HG02943 (cell line): Measurements from ENCODE around the gene TCP11X2.
"Not testable (repeated sequence)": the region's sequence is repeated elsewhere in the genome, so short reads cannot be mapped to it uniquely, and the experiment has no call there.

Experiments used
- ATAC-seq: cut with Tn5 transposase; IDR thresholded peaks from one replicate; pipeline ENCODE4 v1.9.1; 2021; ENCODE audit warnings: mild to moderate bottlenecking, low read depth, moderate library complexity; ENCODE audit not compliant: unreplicated experiment

The TCP11X2 gene

DNA sequence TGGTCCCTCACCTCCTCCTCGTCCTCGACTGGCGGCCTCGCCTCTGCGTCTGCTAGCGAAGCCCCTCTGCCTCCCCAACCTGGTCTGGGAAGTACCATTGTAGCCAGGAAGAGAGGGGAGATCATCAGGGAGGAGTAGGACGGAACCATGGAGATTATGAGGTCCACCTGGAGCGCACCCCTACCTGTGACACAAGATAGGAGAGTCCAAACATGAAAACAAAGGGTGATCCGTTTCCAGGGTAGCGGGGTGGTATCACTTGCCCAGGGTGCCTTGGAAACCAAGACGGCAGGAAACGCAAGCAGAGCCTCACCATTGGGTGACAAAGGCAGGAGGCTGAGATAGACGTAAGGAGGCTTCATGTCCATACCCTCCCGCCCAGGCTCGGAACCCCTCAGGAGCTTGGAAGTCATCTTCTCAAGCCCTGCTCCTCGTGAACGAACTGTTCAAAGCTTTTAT lies at the start of gene TCP11X2:
Gene TCP11X2 (minus strand): TSS at position 51 of the 459 bp plus-strand sequence.
- not testable (repeated sequence) for ATAC-seq

DNA sequence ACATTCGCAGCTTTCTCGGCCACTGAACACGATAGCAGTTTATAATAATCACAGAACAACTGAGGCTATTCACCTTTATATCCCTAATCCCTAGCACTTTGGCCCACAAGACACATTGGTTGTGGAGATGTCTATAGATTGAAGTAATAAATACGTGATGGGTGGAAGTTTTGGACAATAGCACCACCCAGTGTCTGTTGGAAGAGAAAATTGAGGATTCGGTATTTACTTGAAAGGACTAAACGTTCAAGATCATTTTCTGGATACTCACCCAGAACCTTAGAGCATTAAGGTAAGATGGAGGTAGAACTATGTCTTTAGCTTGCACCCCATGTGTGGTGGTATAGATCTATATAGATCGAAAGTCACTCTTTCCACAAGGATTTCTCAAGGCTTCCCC lies 45.7 kb upstream of the TCP11X2 start:
- no peak for ATAC-seq

DNA sequence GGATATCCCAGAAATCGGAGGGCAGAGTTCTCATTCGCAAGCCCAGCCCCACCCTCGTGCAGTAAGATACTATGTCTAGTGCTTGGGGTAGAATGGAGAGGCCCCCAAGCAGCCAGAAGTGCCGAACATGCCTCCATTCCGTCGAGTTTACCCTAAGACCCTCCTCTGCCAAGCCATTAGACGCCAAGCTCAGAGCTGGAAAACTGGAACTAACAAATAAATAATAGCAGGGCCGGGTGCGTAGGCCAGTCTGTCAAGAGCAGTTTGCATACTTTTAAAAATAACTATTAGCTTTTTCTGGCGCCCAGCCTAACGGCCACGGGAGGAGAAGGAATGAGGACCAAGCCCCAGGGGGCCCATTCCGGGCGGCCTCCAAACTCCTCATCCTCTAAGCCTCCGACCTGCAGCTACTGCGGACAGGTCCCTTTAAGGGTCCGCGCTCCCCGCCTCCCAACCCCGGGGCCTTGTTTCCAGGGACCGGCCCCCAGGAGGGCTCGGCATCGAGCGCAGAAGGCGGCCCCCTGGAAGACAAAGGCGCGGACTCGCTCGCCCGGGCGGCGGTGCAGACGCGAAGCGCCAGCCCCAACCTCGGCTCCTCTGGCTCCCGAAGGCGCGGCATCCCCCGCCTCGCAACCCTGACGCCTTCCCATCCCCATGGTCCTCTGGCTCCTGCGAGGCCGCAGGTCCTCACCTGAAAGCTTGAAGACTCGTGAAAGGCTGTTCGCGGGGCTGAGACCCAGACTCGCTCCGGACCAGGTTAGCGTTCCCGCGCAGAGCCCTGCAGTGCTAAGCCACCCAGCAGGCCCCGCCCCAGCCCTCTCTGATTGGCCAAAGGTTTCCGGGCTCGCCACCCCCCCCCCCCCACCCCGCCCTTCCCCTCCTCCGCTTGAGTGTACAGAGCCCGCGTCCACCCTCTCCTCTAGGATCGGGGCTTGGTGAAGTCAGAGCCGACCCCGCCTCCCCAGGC lies 44.6 kb upstream of the TCP11X2 start, which contains the start of gene TMSB15A:
Gene TMSB15A (minus strand): TSS at position 765 of the 967 bp plus-strand sequence.
- ATAC-seq: no peak

DNA sequence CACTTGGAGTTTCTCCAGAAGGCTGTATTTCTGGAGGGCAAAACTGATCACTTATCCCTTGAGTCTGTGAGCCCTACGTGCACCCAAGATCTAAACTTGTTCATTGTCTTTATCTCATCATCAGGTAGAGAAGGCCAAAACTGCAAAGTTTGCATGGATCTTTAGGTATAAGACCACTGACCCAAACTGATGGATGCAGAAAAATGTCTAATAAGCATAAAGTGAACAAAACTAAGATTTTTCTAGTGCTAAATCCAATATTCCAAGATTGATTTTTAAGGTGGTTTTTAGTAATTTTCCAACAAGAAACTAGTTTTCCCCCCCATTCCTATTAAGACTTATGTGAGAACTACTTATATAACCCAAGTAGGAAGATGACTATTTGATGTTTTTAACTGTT lies 42.9 kb upstream of the TCP11X2 start:
- ATAC-seq: no peak

DNA sequence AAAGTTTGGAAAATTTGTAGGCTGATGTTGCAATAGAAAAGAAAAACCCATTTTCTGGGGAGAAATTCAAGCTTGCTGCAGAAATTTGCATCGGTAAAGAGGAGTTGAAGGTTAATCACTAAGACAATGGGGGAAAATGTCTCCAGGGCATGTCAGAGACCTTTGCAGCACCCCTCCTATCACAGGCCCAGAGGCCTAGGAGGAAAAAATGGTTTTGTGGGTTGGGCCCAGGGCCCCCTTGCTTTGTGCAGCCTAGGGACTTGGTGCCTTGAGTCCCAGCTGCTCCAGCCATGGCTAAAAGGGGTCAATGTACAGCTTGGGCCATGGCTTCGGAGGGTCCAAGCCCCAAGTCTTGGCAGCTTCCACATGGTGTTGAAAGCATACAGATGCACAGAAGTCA lies 27.1 kb upstream of the TCP11X2 start:
- no peak for ATAC-seq

DNA sequence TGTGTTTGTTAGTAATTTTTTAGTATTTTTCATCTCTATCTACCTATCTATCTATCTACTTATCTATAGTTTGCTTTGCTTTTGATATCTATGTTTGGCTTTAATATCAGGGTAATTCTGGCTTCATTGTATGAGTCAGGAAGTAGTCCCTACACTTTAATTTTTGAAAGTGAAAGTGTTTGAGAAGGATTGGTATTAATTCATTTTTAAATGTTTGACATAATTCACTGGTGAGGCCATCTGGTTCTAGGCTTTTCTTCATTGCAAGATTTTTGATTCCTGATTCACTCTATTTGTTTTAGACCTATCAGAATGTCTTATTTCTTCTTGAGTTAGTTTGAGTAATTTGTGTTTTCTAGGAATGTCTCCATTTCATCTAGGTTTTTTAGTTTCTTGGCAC lies 20.2 kb upstream of the TCP11X2 start:
- ATAC-seq: no peak

DNA sequence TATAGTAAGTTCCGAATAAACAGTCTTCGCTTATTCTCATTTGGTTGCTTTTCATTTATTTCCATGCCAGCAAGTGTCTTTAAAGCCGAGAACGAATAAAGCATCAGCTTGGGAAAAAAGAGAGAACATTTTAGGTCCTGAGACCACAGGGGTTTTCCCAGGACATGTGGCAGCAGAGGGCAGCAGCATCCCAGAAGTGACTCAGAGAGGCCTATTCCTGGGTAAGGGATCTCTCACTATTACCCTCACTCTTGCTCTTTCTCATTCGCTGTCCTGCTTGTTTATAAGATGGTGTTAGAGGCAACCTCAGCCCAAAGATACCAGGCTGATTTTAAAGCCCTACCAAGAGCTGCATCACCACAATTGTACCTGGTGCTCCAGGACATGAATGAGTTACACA lies 7.2 kb upstream of the TCP11X2 start:
- ATAC-seq: not testable (repeated sequence)

DNA sequence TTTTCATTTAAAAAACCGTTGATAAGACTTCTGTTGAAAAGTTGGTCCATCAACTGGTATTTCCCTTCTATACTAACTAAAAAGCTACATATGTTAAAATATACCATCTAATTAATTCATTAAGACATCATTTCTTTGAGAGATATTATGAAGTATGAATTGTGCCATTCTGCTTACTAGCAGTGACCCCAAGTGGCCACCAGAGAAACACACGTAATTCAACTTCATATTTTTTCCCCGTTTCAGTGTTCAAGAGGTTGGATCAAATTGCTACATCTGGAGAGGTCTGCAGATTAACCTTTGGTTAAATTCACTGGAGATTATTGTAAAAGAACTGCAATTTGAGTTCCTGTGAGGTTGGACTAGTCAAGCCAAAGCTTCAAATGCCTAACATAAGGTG lies 1.4 kb downstream of the TCP11X2 start:
- not testable (repeated sequence) for ATAC-seq

DNA sequence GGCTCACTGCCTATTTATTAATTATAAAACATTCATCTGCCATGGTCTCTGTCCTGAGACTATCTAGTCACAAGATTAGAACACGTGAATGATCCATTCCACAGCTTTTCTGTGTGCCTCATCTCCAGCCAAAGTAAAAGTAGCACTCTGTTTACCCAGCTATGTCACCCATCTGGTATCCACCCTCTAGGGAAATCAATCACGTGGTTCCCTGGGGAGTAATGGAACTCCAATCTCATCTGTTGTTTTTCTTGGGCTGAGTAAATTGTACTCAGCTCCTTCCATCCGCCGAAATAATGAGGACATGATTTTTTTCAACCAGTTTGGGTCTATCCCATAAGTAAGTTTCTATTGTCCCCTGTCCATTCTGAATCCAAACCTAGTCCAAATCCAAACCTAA lies 13.0 kb downstream of the TCP11X2 start:
- ATAC-seq: not testable (repeated sequence)

DNA sequence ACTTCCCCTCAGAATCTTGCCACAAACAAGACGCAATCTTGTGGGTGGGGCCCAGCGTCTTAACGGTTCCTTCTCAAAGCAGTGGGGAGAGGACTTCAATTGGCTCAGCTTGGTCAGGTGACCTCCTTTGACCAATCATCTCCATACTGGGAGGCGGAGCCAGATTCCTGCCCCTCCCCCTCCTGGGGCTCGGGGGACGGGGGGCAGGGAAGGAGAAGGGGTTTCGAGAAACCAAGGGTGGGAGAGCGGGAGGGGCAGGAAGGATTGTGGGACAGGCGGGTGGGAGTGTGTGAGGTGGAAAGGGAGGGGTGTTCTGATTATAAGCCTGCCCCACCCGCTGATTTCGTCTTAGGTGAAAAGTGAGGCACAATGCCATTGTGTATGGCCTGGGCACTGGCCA lies 31.7 kb downstream of the TCP11X2 start, which contains the start of gene NXF2B:
Gene NXF2B (minus strand): TSS at position 101 of the 400 bp plus-strand sequence. CDS start 59,972 bp downstream, outside the sequence.
- not testable (repeated sequence) for ATAC-seq

DNA sequence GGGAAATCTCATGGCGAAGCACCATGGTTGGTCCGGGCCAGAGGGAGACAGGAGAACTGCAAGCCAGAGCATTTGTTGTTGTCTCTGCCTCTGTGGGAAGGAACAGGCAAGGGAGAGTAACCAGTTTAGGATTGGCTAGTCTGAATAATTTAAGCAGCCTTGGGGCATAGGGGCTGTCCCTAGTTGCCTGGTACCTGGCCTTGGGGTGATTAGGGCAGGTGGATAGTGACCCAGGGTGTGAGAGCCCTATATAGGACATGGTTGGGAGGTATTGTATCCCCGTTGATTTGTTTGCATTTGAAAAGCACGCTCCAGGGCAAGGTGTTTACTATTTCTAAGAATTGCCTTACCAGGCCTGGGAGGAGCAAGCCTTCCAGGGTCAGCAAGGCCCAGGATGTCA lies 57.1 kb downstream of the TCP11X2 start:
- not testable (repeated sequence) for ATAC-seq
